SHP77 (cell line): Measurements from ENCODE around the gene COPA.
A peak's percentile ranks its signal among the peaks of the same experiment; 100 is the strongest.
"Not testable (repeated sequence)": the region's sequence is repeated elsewhere in the genome, so short reads cannot be mapped to it uniquely, and the experiment has no call there.

ENCODE experiments used
- DNase-seq, 2 experiments: peaks; one replicate each; lab custom pipeline; 2025; lab: John Stamatoyannopoulos, UW

The COPA gene

DNA sequence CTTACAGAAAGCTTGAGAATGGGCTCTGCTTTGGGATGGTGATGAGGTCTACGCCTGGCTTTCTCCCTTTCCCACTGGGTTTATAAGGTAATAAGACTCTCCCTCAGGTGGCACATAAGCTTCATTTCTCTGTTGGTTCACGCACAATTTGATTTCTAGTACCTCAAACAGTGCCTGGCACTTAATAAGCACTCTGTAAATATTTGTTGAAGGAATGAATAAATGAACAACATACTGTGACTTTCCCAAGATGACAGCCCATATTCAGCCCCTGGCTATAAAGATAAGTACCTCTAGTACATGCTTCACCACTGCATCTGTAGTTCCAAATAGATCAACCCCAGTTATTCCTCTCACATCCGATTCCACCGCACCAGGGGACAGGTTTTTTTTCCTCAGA lies 17.8 kb downstream of the COPA start:
- peak in 1 of 2 experiments; percentile 6 for DNase-seq

- no peak for DNase-seq
Measured at GRCh38 chr1:160322831-160323230, 20.2 kb downstream of the COPA start.

- no peak for DNase-seq
Measured at GRCh38 chr1:160315359-160315758, 27.7 kb downstream of the COPA start.

GRCh38 chr1:160309571-160309970 lies 33.5 kb downstream of the COPA start:
- DNase-seq, result no peak

DNA sequence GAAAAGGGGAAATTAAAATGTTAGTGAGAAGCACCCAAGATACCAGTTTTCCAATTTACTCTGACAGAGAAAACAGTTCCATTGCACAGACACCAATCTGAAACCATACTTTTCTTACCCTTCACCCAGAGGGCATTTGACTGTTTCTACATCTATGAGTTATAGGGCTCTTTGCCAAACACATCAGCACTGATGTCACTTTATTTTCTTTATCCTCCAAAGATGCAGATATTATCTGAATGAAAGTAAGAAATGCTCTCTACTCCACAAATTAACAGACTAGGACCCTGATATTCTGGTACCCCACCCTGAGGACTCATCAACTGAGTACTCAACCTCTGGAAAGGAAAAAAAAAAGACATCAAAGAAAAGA lies 33.9 kb downstream of the COPA start:
- DNase-seq, result no peak

- no peak for DNase-seq
Measured at GRCh38 chr1:160308451-160309184, 34.4 kb downstream of the COPA start.

GRCh38 chr1:160307118-160307791 lies 35.8 kb downstream of the COPA start:
- no peak for DNase-seq

DNA sequence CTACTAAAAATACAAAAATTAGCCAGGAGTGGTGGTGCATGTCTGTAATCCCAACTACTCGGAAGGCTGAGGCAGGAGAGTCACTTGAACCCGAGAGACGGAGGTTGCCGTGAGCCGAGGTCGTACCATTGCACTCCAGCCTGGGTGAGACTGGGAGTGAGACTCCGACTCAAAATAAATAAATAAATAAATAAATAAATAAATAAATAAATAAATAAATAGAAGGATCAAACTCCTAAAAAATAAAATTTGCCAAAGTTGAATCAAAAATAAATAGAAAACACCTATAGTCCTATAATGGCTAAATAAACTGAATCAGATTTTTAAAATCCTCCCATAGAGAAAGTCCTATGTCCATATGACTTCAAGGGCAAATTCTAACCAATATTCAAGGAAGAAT lies 42.9 kb downstream of the COPA start:
- no peak for DNase-seq

DNA sequence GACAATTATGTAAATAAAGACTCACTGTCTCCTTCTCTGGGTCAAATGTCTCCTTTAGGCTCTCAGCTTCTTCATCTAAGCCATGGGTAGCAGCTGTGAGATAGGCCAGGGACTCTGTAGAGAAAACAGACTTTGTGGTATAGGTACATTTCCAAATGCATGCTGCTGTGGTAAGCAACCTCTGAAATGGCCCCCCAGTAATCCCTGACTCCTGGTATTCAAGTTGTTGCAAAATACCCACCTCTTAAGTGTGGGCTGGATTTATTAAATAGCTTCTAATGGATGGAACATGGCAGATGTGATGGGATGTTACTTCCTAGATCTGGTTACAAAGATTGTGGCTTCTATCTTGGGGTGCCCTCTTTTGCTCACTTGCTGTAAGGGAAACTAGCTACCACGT lies 47.0 kb downstream of the COPA start:
- DNase-seq, result no peak

GRCh38 chr1:160293020-160293968 lies 49.8 kb downstream of the COPA start:
- DNase-seq, result no peak

DNA sequence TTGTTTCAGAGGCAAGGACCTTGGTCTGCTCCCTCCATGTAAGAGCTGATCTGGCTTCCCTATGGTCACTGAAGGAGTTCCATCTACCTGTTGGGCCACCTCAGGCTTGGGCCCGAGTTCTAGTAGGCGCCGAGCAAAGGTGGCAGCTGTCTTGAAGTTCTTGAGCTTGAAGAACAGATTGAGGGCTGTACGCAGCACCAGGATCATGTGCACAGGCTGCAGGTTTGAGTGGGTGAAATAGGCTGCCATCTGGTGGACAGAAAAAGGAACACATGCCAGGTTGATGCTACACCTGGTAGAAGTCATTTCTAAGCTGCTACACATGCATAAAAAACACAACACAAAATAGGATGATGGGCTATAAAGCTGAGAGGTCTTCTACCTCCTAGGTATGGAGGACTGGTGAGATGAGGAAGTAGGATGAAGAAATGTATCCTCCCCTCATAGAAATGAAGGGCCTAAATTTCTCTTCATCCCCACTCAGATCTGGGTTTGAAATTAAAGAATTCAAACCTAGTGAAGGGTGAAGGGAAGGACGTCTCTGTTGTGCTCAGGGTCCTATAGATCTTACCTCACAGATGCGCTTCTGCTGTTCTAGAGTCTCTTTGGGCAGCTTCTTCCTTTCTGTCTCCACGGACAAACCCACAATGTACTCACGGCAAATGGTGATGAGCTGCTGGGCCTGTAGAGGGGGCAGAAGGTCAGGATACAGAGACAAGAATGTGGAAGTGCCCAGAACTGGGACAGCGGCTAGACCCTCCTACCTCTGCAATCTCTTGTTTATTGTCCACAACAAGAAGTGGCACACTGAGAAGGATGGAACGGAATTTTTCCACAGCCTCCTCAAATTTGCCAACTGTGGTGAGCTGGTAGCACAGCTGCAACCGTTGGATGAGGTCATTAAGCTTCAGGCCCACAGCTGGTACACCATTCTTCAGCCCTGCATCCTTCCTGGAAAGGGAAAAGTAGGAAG lies 51.5 kb downstream of the COPA start:
- peak; percentile 46 to 51 for DNase-seq

DNA sequence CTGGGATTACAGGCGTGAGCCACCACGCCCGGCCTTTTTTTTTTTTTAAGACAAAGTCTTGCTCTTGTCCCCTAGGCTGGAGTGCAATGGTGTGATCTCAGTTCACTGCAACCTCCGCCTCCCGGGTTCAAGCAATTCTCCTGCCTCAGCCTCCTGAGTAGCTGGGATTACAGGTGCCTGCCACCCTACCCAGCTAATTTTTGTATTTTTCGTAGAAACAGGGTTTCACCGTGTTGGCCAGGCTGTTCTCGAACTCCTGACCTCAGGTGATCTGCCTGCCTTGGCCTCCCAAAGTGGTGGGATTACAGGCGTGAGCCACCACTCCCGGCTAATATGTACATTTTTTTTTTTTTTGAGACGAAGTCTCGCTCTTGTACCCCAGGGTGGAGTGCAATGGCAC lies 55.3 kb downstream of the COPA start:
- DNase-seq, result not testable (repeated sequence)

DNA sequence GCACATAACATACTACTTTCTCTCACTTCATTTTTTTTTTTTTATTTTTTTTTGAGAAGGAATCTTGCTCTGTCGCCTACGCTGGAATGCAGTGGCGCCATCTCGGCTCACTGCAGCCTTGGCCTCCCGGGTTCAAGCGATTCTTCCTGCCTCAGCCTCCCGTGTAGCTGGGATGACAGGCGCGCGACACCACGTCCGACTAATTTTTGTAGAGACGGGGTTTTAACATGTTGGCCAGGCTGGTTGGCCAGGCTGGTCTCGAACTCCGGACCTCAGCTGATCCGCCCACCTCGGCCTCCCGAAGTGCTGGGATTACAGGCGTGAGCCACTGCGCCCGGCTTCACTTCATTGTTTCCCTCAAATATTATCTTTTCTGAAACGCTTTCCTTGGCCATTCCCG lies 57.5 kb downstream of the COPA start:
- no peak for DNase-seq

GRCh38 chr1:160284782-160285344 lies 58.2 kb downstream of the COPA start, which contains the start of gene PEX19:
PEX19 (minus strand) TSS chr1:160285133; CDS start chr1:160285124, 9 bp downstream.
- DNase-seq, result peak; percentile 73 to 82

DNA sequence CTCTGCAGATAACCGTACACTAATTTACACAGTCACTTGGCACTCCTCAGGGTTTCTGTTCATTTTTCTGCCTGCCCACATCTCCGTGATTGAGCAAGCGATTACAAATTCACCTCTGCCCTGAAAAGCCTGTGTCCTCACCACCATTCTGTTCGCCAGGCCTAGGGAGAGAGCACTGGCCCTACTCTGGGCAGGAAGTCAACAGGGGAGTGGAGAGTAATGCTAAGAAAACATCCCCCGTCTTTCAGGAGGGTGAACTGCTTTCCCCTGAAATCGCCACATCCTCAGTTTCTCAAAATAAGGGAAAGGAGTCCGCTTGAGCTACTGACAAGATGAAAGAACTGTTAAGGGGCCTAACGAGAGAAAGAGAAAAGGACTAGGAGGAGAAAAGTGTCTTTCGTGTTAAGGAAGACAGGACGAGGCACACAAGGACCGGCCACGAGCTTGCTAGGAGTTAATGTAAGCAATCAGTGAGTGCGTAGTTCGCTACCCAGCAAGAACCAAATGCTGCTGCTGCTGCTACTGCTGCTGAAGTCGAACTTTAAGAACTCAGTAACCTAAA lies 58.7 kb downstream of the COPA start:
- DNase-seq, result peak in 1 of 2 experiments; percentile 14

GRCh38 chr1:160282807-160283206 lies 60.2 kb downstream of the COPA start:
- no peak for DNase-seq

- no peak for DNase-seq
Measured at GRCh38 chr1:160277987-160278386, 65.1 kb downstream of the COPA start.

- DNase-seq, result no peak
Measured at GRCh38 chr1:160277330-160277729, 65.7 kb downstream of the COPA start.

DNA sequence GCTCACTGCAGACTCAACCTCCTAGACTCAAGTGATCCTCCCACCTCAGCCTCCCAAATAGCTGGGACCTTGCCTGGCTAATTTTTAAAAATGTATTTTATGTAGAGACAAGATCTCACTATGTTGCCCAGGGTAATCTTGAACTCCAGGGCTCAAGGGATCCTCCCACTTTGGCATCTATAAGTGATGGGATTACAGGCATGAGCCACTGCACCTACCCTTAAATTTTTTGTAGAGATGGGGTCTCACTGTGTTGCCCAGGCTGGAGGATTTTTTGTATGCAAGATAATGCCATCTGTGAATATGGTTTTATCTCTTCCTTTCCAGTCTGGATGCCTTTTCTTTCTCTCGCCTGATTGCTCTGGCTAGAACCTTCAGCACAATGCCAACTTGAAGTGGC lies 72.0 kb downstream of the COPA start:
- DNase-seq, result no peak

- no peak for DNase-seq
Measured at GRCh38 chr1:160267284-160267991, 75.6 kb downstream of the COPA start.
